HCT116 (cell line): ENCODE results near the gene PDE9A. TPM values are rescaled to one million over a fixed set of nuclear protein-coding genes. Genes with fewer than 3 reads are reported as not detected.

Source experiments
- ATAC-seq: fragments of 200-7000 bp; cut with Tn5 transposase; 2 replicates; pipeline ENCODE4 v1.9.1; 2020; ENCODE audit warnings: mild to moderate bottlenecking, moderate library complexity
- BruUV-seq: library from RNA; stranded (reverse); fragments of 400-500 nt; replicated peaks from 2 replicates; lab custom pipeline; 2021; lab: Mats Ljungman, UMichigan
- CTCF ChIA-PET: fragments of 300-600 bp; sonication (Branson Sonifier 250); formaldehyde crosslinking; loops from one replicate; lab custom pipeline; 2021; ENCODE audit warnings: antibody characterized with exemption; lab: Charles Lee
- POLR2A ChIA-PET: fragments of 300-600, 350-600 bp; sonication (Branson Sonifier 250); formaldehyde crosslinking; loops from one replicate; lab custom pipeline; 2021; ENCODE audit warnings: antibody characterized with exemption; lab: Charles Lee
- RAD21 ChIA-PET, 2 experiments: fragments of 300-600 bp; sonication (Branson Sonifier 250); formaldehyde crosslinking; loops; one replicate each; lab custom pipeline; 2023; ENCODE audit warnings: low total read pairs in 2 of 2; ENCODE audit not compliant: uncharacterized antibody in 2 of 2, unreplicated experiment in 2 of 2, low non-redundant PET in 1 of 2; lab: Charles Lee
- DNase-seq: peaks from one replicate; pipeline ENCODE4 v3.0.0-alpha.2; 2010; ENCODE audit warnings: low read depth, low spot score
- H2AFZ ChIP-seq: fragments of 200-600 bp; shearing (Covaris generic), sonication (generic); 2 replicates; pipeline ENCODE4 v1.6.1; 2017; ENCODE audit warnings: low read depth, mixed run types, mixed read lengths, antibody characterized with exemption, low read length; ENCODE audit not compliant: poor library complexity, severe bottlenecking
- H3K27ac ChIP-seq: 2 replicates; pipeline ENCODE4 v1.5.1; 2012; ENCODE audit warnings: low read depth, low read length
- H3K27me3 ChIP-seq: fragments of 200-600 bp; sonication (generic); 2 replicates; pipeline ENCODE4 v1.6.1; 2016; ENCODE audit warnings: mixed run types, low read length, mixed read lengths; ENCODE audit not compliant: insufficient read depth
- H3K36me3 ChIP-seq, 2 experiments: fragments of 200-500 bp in 1 of 2; fragments of 200-600 bp in 1 of 2; sonication (Bioruptor generic) in 1 of 2; sonication (generic) in 1 of 2; 2 replicates each; pipeline versions ENCODE4 v1.5.1 to v1.6.1; 2014 to 2016; ENCODE audit warnings: low read length in 2 of 2, inconsistent platforms in 1 of 2, mixed read lengths in 1 of 2, mixed run types in 1 of 2; ENCODE audit not compliant: insufficient read depth in 2 of 2, control insufficient read depth in 1 of 2
- H3K4me1 ChIP-seq, 2 experiments: fragments of 200-600 bp in 1 of 2; sonication (generic) in 1 of 2; 2 replicates each; pipeline versions ENCODE4 v1.5.1 to v1.6.1; 2012 to 2017; ENCODE audit warnings: low read length in 2 of 2, inconsistent platforms in 1 of 2, mild to moderate bottlenecking in 1 of 2, mixed read lengths in 1 of 2, mixed run types in 1 of 2, moderate library complexity in 1 of 2; ENCODE audit not compliant: insufficient read depth in 2 of 2, control insufficient read depth in 1 of 2
- H3K4me2 ChIP-seq: fragments of 200-600 bp; sonication (generic); 2 replicates; pipeline ENCODE4 v1.6.1; 2017; ENCODE audit warnings: mixed run types, low read length, mixed read lengths
- H3K4me3 ChIP-seq, 2 experiments: fragments of 200-600 bp in 1 of 2; sonication (generic) in 1 of 2; replicated peaks in 1 of 2; 2 replicates each; pipeline ENCODE4 v1.5.1; 2011 to 2016; ENCODE audit warnings: low read length in 2 of 2, control low read depth in 1 of 2, low read depth in 1 of 2, mild to moderate bottlenecking in 1 of 2, mixed read lengths in 1 of 2, mixed run types in 1 of 2
- H3K79me2 ChIP-seq: fragments of 200-600 bp; sonication (generic); 2 replicates; pipeline ENCODE4 v1.6.1; 2017; ENCODE audit warnings: mild to moderate bottlenecking, mixed run types, low read length, moderate library complexity, mixed read lengths; ENCODE audit not compliant: insufficient read depth
- H3K9ac ChIP-seq: fragments of 200-600 bp; sonication (generic); 2 replicates; pipeline ENCODE4 v1.6.1; 2016; ENCODE audit warnings: low read length, mixed read lengths
- H3K9me2 ChIP-seq: fragments of 200-600 bp; sonication (generic), shearing (Covaris generic); 2 replicates; pipeline ENCODE4 v1.6.1; 2017; ENCODE audit warnings: mixed run types, mild to moderate bottlenecking, moderate library complexity; ENCODE audit not compliant: insufficient read depth
- H3K9me3 ChIP-seq, 2 experiments: fragments of 200-500 bp in 1 of 2; fragments of 200-600 bp in 1 of 2; sonication (Bioruptor generic) in 1 of 2; sonication (generic) in 1 of 2; 2 replicates each; pipeline ENCODE4 v1.6.1; 2014 to 2017; ENCODE audit warnings: low read length in 2 of 2, mixed read lengths in 2 of 2, inconsistent platforms in 1 of 2, low read depth in 1 of 2, mild to moderate bottlenecking in 1 of 2, mixed run types in 1 of 2, moderate library complexity in 1 of 2; ENCODE audit not compliant: control insufficient read depth in 1 of 2, insufficient read depth in 1 of 2
- H4K20me1 ChIP-seq: fragments of 200-600 bp; sonication (generic), shearing (Covaris generic); 2 replicates; pipeline ENCODE4 v1.6.1; 2017; ENCODE audit warnings: mixed run types, mild to moderate bottlenecking, moderate library complexity; ENCODE audit not compliant: insufficient read depth
- CEBPB ChIP-seq: IDR thresholded peaks from 2 replicates; pipeline ENCODE4 v1.6.1; 2012; ENCODE audit warnings: low read depth
- EZH2 ChIP-seq: fragments of 200-600 bp; sonication (generic); IDR thresholded peaks from 2 replicates; pipeline ENCODE4 v1.6.1; 2017; ENCODE audit warnings: antibody characterized with exemption, mixed run types
- FOSL1 ChIP-seq: IDR thresholded peaks from 2 replicates; pipeline ENCODE4 v1.6.1; 2012; ENCODE audit warnings: low read depth
- intact Hi-C: fragments of 100-400 bp; cut with micrococcal nuclease; formaldehyde crosslinking; loops from 2 replicates; pipeline ENCODE4 v1.10.0; 2022
- total RNA-seq: library from RNA; stranded (reverse); gene quantifications from one replicate; pipeline ENCODE4 v1.2.1, GENCODE V29; 2021; ENCODE audit not compliant: unreplicated experiment
- TF ChIP-seq, protein P1 (sequence below): IDR thresholded peaks from 2 replicates; pipeline ENCODE4 v1.6.1; 2011; ENCODE audit warnings: mild to moderate bottlenecking, low read length, moderate library complexity; ENCODE audit not compliant: insufficient replicate concordance; ENCODE audit errors: extremely low read depth
- TF ChIP-seq, protein P2 (sequence below), 3 experiments: fragments of 200-600 bp in 1 of 3; sonication (generic) in 1 of 3; IDR thresholded peaks in 2 of 3; conservative IDR thresholded peaks in 1 of 3; 2 replicates each; pipeline ENCODE4 v1.5.1; 2012 to 2017; ENCODE audit warnings: low read depth in 2 of 3, low read length in 2 of 3, antibody characterized with exemption in 1 of 3, borderline replicate concordance in 1 of 3, control low read depth in 1 of 3, mild to moderate bottlenecking in 1 of 3, mixed read lengths in 1 of 3, mixed run types in 1 of 3, moderate library complexity in 1 of 3; ENCODE audit not compliant: insufficient read depth in 1 of 3

PDE9A gene
- total RNA-seq, 1 experiment from 2014 or later, result 31.4 TPM

DNA sequence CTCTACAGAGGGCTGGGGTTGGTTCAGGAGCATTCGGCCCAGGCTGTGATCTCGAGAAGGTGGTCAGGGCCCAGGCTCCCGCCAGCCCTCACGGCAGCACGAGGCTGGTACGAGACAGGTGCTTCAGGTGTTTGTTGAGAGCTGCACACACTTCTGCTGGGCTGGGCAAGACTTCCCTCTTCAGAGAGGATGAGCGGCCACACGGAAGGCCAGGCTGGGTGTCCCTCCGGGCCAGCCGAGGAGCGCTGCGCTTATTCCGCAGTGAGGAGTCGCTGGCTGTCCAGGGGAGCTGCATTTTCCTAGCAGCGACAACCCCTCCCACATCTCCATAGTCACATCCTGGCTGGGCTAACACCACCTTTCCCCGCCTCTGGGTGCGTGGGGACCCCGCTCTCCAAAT is 50.5 kb downstream of the PDE9A start:
- intact Hi-C loops, result no loop called here
- Histone ChIP-seq H3K79me2 (no peaks in the 10 kb centered on the region), H3K27ac (no peak overlapping the region), H3K4me3 (no peak overlapping the region), H3K27me3 (no peaks in the 10 kb centered on the region), H3K36me3 (0 out of 4 replicates have a peak, but pooled peaks cover 0 to 2% of the 10 kb centered on the region in 2 experiments), H4K20me1 (no peaks in the 10 kb centered on the region), H3K9me2 (no peaks in the 10 kb centered on the region), H3K9me3 (peaks cover 0 to 10% of the 10 kb centered on the region in 2 experiments; a peak in 1 of 4 replicates), H3K4me1 (no peaks in the 10 kb centered on the region), H2AFZ (no peak overlapping the region), H3K4me2 (no peak overlapping the region), H3K9ac (no peak overlapping the region)
- ChIA-PET RAD21 (no interaction called here), POLR2A (no interaction called here), CTCF (no interaction called here)
- no peak for ATAC-seq
- no peak for DNase-seq
- BruUV-seq, result no TSS peak
- TF ChIP-seq CEBPB (no peak), EZH2 (no peak), FOSL1 (no peak)
- TF ChIP-seq, protein P1, sequence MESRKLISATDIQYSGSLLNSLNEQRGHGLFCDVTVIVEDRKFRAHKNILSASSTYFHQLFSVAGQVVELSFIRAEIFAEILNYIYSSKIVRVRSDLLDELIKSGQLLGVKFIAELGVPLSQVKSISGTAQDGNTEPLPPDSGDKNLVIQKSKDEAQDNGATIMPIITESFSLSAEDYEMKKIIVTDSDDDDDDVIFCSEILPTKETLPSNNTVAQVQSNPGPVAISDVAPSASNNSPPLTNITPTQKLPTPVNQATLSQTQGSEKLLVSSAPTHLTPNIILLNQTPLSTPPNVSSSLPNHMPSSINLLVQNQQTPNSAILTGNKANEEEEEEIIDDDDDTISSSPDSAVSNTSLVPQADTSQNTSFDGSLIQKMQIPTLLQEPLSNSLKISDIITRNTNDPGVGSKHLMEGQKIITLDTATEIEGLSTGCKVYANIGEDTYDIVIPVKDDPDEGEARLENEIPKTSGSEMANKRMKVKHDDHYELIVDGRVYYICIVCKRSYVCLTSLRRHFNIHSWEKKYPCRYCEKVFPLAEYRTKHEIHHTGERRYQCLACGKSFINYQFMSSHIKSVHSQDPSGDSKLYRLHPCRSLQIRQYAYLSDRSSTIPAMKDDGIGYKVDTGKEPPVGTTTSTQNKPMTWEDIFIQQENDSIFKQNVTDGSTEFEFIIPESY, result no peak
- TF ChIP-seq, protein P2, sequence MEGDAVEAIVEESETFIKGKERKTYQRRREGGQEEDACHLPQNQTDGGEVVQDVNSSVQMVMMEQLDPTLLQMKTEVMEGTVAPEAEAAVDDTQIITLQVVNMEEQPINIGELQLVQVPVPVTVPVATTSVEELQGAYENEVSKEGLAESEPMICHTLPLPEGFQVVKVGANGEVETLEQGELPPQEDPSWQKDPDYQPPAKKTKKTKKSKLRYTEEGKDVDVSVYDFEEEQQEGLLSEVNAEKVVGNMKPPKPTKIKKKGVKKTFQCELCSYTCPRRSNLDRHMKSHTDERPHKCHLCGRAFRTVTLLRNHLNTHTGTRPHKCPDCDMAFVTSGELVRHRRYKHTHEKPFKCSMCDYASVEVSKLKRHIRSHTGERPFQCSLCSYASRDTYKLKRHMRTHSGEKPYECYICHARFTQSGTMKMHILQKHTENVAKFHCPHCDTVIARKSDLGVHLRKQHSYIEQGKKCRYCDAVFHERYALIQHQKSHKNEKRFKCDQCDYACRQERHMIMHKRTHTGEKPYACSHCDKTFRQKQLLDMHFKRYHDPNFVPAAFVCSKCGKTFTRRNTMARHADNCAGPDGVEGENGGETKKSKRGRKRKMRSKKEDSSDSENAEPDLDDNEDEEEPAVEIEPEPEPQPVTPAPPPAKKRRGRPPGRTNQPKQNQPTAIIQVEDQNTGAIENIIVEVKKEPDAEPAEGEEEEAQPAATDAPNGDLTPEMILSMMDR (IDR thresholded peaks at IDR 0.05 in 2 of 3, conservative IDR thresholded peaks at IDR 0.05 in 1 of 3; ENCODE audit: borderline replicate concordance in 1 of 3, insufficient read depth in 1 of 3, low read depth in 2 of 3, low read length in 2 of 3), result no peak
